ENCODE data around the gene PHF2. TPM values are rescaled to one million over a fixed set of nuclear protein-coding genes. Genes with fewer than 3 reads are reported as not detected.

Gene PHF2
- total and polyA plus RNA-seq, 2 donors (not counting 1 experiment from before 2014, with no cell fraction given), result 11.0 to 28.8 TPM

GRCh38 chr9:93565089-93565488, 11.3 kb upstream of the PHF2 start:
- no peak for DNase-seq
- Histone ChIP-seq H3K4me3 (ENCODE audit: control extremely low read depth in 1 of 5, extremely low read depth in 1 of 5, insufficient read depth in 1 of 5, low read depth in 2 of 5, low read length in 4 of 5) (no peak overlapping the region), H3K4me1 (ENCODE audit: control insufficient read depth in 2 of 2, insufficient read depth in 2 of 2, low read length in 2 of 2) (peaks cover 21 to 24% of the 10 kb centered on the region in 2 donors), H4K20me1 (ENCODE audit: control insufficient read depth, insufficient read depth, low read length, poor library complexity, severe bottlenecking) (no peaks in the 10 kb centered on the region), H3K9ac (ENCODE audit: low read length) (no peak overlapping the region), H3K27me3 (replicated peaks in 1 of 4; ENCODE audit: control extremely low read depth in 1 of 4, control insufficient read depth in 3 of 4, insufficient read depth in 4 of 4, low read length in 3 of 4) (no peaks in the 10 kb centered on the region), H3K4me2 (replicated peaks; ENCODE audit: low read depth, low read length, poor library complexity, severe bottlenecking) (no peak overlapping the region), H2AFZ (ENCODE audit: insufficient read depth, low read depth, low read length, poor library complexity, severe bottlenecking) (no peak overlapping the region), H3K79me2 (ENCODE audit: control insufficient read depth, insufficient read depth, low read length) (peaks cover 8% of the 10 kb centered on the region), H3K36me3 (replicated peaks in 1 of 2; ENCODE audit: control extremely low read depth in 1 of 2, control insufficient read depth in 1 of 2, extremely low read depth in 1 of 2, insufficient read depth in 2 of 2, low read length in 1 of 2) (peaks cover 13 to 30% of the 10 kb centered on the region in 2 experiments), H3K27ac (ENCODE audit: low read length in 2 of 2) (no peak overlapping the region), H3K9me3 (ENCODE audit: control extremely low read depth in 1 of 3, control insufficient read depth in 2 of 3, insufficient read depth in 1 of 3, low read length in 2 of 3) (no peaks in the 10 kb centered on the region)
- no peak overlapping the region for H3K4me3 Mint-ChIP-seq
- H3K4me1 Mint-ChIP-seq, result peaks cover 26% of the 10 kb centered on the region
- H3K27ac Mint-ChIP-seq, result no peak overlapping the region
- intact Hi-C loops (cut with micrococcal nuclease), result loop anchor here (5.0 to 10.0 kb wide), 5 partner anchors 430 to 1450 kb away; partner anchors contain the start of genes NINJ1, SPTLC1 and SUSD3
- no peaks in the 10 kb centered on the region for H3K9me3 Mint-ChIP-seq (ENCODE audit: insufficient read depth)
- no CpG with 5 or more reads among the region's 4 CpGs for WGBS (ENCODE audit: insufficient coverage)
- no peaks in the 10 kb centered on the region for H3K27me3 Mint-ChIP-seq
- no peak for ATAC-seq (ENCODE audit: low read depth)
- CTCF ChIA-PET, result interaction anchor here (1.0 to 2.5 kb wide), 6 partner anchors 8 to 401 kb away, joined by 3 to 17 read pairs (median 8); partner anchors contain the start of gene FAM120AOS
- TF ChIP-seq CTCF (IDR thresholded peaks at IDR 0.05) (no peak), EZH2 (IDR thresholded peaks at IDR 0.05; ENCODE audit: borderline replicate concordance, insufficient read depth, low read depth, low read length, poor library complexity, severe bottlenecking) (no peak)
- POLR2A ChIA-PET, result no interaction called here
